Astrocyte of the hippocampus (primary cell): ENCODE data around the gene ALPG.
"Not testable (repeated sequence)": the region's sequence is repeated elsewhere in the genome, so short reads cannot be mapped to it uniquely, and the experiment has no call there.

ENCODE experiments used
- DNase-seq: peaks from one replicate; pipeline ENCODE4 v3.0.0; 2011; ENCODE audit warnings: low read depth, low spot score

ALPG gene

DNA sequence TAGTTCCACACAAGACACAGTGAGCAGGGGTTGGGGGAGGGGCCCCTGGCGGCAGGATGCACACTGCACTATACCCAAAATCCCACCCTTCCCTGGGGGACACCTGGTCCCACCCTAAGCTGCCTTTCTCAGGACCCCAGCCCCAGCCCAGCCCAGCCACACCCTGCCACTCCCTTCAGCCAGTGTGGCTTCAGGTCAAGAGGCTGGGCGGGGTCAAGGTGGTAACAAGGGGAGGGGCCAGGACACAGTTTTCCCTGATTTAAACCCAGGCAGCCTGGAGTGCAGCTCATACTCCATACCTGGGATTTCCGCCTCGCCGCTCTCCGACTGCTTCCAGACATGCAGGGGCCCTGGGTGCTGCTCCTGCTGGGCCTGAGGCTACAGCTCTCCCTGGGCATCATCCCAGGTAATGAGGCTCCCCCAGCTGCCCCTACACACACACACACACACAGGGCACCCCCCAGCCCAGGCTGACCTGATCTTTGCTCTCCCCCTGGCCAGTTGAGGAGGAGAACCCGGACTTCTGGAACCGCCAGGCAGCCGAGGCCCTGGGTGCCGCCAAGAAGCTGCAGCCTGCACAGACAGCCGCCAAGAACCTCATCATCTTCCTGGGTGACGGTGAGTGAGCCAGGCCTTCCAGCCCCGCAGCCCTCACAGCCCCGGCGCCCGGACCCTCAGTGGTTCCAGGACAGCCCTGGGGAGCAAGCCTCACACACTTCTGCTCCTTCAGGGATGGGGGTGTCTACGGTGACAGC lies at the start of gene ALPG:
ALPG (plus strand) TSS at position 289 of the 755 bp plus-strand sequence; CDS start at position 340, 51 bp downstream.
- no peak for DNase-seq

DNA sequence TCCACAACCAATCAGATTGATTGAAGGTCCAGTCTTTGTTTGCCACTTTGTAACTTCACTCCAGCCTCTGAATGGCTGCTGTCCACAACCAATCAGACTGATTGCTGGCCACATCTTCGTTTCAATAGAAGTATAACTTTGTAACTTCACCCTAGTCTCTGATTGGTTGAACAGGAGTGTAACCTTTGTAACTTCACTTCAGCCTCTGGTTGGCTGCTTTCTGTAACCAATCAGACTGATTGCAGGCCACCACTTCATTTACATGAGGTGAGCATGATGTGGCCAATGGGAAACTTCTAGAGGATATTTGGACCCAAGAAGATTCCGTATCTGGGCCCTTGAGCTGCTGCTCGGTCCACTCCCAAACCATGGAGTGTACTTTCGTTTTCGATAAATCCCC lies 45.0 kb upstream of the ALPG start:
- no peak for DNase-seq

DNA sequence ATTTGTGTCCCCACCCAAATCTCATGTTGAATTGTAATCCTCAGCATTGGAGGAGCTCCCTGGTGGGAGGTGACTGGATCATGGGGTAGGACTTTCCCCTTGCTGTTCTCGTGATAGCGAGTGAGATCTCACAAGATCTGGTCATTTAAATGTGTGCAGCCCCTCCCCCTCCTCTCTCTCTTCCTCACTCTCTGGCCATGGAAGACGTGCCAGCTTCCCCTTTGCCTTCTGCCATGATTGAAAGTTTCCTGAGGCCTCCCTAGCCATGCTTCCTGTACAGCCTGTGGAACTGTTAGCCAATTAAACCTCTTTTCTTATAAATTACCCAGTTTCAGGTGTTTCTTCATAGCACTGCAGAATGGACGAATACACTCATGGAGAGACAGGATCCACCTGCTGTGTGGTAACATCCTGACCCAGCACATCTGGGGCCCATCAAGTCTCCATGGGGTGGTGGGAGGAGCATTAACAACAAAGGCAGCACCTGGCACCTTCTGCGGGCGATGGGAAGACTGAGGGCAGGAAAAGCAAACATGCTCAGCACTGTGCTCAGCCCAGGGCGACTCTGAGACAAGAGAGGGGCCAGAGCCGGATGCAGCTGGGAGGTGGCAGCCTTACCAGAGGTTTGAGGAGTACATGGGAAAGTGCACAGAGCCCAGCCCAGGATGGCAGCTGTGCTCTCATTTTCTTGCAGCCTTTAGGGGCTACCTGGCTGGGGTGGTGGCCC lies 44.3 kb upstream of the ALPG start:
- DNase-seq, result no peak

GRCh38 chr2:232363064-232363783 lies 43.4 kb upstream of the ALPG start:
- not testable (repeated sequence) for DNase-seq

GRCh38 chr2:232363784-232364615 lies 42.6 kb upstream of the ALPG start:
- DNase-seq, result peak; percentile 35

- not testable (repeated sequence) for DNase-seq
These were observed 41.6 kb upstream of the ALPG start for GRCh38 chr2:232364806-232365594.

DNA sequence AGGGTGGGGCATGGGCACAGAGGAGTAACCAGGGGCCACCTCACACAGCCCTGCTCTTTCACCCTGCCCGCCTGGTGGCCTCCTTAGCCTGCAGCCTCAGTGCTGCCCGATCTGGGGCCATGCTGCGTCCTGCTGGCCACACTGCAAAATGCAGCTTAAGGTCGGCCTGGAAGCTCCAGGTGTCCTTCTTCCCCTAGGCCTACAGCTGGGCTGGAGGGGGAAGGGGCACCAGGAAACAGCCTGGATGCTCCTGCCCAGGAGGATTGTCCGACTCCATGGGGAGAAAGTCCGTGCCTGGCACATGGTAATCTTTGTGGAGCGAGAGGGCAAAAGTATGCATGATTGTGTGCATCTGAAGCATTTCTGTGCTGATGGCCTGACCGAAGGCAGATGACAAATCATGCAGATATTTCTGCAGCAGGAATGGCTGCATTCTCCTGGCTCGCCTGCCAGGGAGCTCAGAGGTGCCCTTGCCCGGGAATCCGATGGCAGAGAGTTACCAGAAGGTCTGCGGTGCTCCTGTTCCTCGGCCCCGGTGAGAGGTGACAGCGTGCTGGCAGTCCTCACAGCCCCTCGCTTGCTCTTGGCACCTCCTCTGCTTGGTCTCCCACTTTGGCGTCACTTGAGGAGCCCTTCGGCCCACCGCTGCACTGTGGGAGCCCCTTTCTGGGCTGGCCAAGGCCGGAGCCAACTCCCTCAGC lies 40.9 kb upstream of the ALPG start:
- peak; percentile 79 for DNase-seq

GRCh38 chr2:232366461-232366860 lies 40.2 kb upstream of the ALPG start:
- not testable (repeated sequence) for DNase-seq

GRCh38 chr2:232367016-232367415 lies 39.6 kb upstream of the ALPG start:
- no peak for DNase-seq

DNA sequence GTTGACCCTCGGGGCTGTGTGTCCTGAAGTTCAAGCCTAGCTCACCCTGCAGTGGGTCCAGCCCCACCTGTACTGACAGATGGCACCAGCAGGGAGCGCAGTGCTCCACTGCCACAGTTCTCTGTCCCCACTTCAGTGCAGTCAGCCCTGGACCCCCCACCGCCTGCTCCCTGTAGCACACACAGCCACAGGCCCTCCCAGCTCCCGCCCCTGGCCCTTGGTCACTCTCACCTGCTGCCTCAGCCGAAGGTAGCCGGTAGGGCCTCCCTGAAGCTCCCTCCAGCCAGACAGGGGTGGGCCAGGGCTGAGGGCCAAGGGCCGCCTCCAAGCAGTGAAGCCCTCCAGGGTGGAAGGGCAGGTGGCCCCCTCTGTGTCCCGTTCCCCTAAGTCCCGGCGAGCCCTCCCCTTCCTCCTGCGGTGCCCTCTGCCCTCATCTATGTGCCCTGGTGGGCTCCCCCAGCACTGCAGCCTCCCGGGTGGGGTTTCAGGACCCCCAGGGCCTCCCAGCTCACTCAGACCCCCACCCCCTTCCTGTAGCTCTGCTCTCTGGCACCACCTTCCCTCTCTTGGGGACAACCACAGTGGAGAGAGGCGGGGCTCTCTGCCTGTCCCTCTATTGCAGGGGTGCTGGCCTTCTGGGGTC lies 38.9 kb upstream of the ALPG start:
- DNase-seq, result no peak

DNA sequence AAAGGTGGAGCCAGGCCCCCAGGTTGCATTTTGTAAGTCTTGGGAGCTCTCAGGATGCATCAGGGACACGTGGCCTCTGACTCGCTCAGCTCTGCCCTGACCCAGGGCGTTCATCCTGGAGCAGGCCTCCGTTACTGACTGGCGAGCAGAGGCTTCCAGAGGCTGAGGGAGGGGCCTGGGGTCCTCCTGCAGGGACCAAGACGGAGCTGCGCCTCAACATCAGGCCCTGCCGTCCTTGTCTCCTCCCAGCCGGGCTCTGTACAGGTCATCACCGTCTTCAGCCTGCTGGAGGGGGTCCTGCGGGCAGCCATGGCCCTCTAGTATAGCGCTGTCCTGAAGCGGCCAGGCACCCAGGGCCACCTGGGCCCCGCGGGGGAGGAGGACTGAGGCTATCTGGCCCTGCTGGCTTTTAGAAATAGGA lies 38.3 kb upstream of the ALPG start:
- no peak for DNase-seq

GRCh38 chr2:232369126-232369951 lies 37.3 kb upstream of the ALPG start:
- DNase-seq, result no peak

GRCh38 chr2:232370007-232370406 lies 36.6 kb upstream of the ALPG start:
- not testable (repeated sequence) for DNase-seq

DNA sequence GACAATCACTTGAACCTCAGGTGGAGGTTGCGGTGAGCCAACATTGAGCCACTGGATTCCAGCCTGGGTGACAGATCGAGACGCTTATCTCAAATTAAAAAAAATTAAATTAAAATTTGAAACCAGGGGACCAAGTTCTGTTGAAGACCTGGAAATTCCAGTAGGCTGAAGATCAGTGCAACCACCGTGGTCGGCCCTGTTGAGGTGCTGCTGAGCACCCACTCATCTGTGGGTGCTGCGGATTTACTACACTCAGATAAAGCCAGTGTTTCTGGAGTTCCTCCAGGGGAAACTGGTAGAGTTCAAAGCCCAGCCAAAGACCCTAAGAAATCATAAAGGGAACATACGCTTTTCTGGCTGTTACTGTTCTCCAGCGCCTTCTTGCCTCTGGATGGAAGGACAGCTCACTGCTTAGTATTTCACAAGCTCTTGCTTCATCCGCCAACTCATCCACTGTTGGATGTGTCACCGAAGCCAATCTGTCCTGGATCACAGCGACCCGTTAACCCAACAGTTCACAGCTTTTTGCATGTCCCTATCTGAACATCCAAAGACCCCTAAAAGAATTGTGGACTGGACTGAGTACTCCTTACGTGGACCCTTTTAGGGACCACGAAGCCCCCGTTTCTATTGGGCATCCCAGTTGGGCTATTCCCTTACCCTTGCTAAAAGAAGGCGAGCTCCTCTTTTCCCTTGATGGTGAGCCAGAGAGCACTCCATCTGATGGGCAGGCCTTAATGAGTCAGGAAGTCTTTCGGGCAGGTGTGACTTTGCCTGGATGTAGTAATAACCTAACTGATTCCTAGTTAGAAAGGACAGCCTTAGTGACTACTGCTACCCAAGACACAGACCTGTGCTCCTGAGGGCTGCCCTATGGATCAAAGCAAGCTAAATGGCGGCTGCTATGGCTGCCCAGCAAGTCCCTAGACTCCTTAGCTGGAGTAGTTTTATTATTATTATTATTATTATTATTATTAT lies 34.1 kb upstream of the ALPG start:
- DNase-seq, result no peak

DNA sequence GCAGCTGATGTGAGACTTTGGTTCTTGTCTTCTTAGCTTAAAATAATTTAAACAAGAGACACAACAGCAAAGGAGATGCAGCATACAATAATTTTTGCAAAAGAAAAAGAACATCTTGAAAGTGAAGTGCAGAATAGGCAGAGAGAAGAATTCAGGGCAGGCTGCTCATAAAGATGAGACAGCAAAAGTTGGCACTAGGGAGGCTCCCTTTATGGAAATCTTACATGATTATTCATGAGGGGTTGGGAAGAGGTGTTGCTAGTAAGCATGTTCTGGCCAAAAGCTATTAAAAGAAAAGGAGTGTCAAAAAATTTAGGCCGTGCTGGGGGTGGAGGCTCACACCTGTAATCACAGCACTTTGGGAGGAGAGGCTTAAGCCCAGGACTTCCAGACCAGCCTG lies 32.3 kb upstream of the ALPG start:
- DNase-seq, result no peak

- no peak for DNase-seq
These were observed 31.5 kb upstream of the ALPG start for GRCh38 chr2:232375164-232375563.

DNA sequence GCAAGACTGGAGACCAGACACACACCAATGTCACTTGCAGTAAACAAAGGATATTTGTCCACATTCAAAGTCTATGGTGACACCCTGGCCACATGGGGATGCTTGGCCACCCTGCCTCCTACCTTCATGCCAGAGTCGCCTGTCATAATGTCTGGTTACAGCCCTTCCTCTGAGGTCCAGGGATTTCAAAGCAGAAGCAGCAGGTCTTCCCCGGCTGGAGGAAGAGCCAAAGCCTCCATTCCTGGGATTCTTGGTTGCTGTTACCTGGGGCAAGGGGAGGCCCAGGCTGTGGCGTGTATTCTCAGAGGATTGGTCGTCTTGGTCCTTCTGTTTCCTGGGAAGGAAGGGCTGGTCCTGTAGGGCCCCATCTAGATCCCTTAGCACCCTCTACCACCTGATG lies 30.4 kb upstream of the ALPG start:
- DNase-seq, result no peak
